ENCODE data around the gene FAM13A. TPM values are rescaled to one million over a fixed set of nuclear protein-coding genes. Genes with fewer than 3 reads are reported as not detected.

The FAM13A gene
- total and polyA plus RNA-seq, 9 of the 15 experiments (the other 6 are each of a cell fraction or from before 2014, with no cell fraction given): 11.3 to 23.3 (median 14.7) TPM

- Histone ChIP-seq H3K9me3 (replicated peaks; ENCODE audit: control insufficient read depth, insufficient read depth, low read depth, low read length) (no peaks in the 10 kb centered on the region), H4K20me1 (replicated peaks; ENCODE audit: control insufficient read depth, insufficient read depth, low read length) (no peaks in the 10 kb centered on the region), H3K79me2 (ENCODE audit: control insufficient read depth, insufficient read depth, low read length) (no peaks in the 10 kb centered on the region), H3K4me2 (ENCODE audit: insufficient read depth, low read length) (no peak overlapping the region), H3K4me3 (no peak overlapping the region), H3K27me3 (ENCODE audit: control insufficient read depth in 2 of 2, insufficient read depth in 2 of 2, low read length in 2 of 2) (no peaks in the 10 kb centered on the region), H3K9ac (ENCODE audit: insufficient read depth in 1 of 2, low read depth in 2 of 2, low read length in 2 of 2) (no peak overlapping the region), H2AFZ (ENCODE audit: low read depth, low read length) (no peak overlapping the region), H3K36me3 (ENCODE audit: control insufficient read depth, insufficient read depth, low read length) (peaks cover 5% of the 10 kb centered on the region; the same call in 1 of the 3 replicates), H3K4me1 (replicated peaks in 1 of 2; ENCODE audit: control insufficient read depth in 2 of 2, insufficient read depth in 2 of 2, low read length in 2 of 2) (no peaks in the 10 kb centered on the region), H3K9me1 (ENCODE audit: control insufficient read depth, insufficient read depth, low read length) (no peaks in the 10 kb centered on the region), H3K27ac (ENCODE audit: extremely low read depth, low read depth, low read length) (no peak overlapping the region)
- ChIA-PET POLR2A (no interaction called here), CTCF (ENCODE audit: low intra/inter-chr PET ratio) (no interaction called here)
- ATAC-seq: no peak
- DNase-seq (ENCODE audit: extremely low read depth in 1 of 4, low spot score in 3 of 4): no peak
- intact Hi-C loops (cut with micrococcal nuclease): no loop called here
- in situ Hi-C loops (cut with MboI): no loop called here
- BruUV-seq (replicated peaks): no TSS peak
- no peak for FAIRE-seq
- WGBS (ENCODE audit: insufficient coverage, low coverage, missing lambda C conversion rate): 14% methylated on average over 3 of the region's 3 CpGs
- TF ChIP-seq, protein P1, sequence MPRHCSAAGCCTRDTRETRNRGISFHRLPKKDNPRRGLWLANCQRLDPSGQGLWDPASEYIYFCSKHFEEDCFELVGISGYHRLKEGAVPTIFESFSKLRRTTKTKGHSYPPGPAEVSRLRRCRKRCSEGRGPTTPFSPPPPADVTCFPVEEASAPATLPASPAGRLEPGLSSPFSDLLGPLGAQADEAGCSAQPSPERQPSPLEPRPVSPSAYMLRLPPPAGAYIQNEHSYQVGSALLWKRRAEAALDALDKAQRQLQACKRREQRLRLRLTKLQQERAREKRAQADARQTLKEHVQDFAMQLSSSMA (CRISPR knock-in tag; IDR thresholded peaks at IDR 0.05): no peak
- TF ChIP-seq PHTF2 (CRISPR knock-in tag; IDR thresholded peaks at IDR 0.05) (no peak), E2F1 (CRISPR knock-in tag; IDR thresholded peaks at IDR 0.05) (no peak), FOXK1 (CRISPR knock-in tag; IDR thresholded peaks at IDR 0.05; ENCODE audit: borderline replicate concordance) (no peak), ZNF507 (tag; conservative IDR thresholded peaks at IDR 0.05) (no peak), MGA (IDR thresholded peaks at IDR 0.05) (no peak), PHB2 (IDR thresholded peaks at IDR 0.05; ENCODE audit: low read depth) (no peak), RFX5 (IDR thresholded peaks at IDR 0.05; ENCODE audit: low read depth, low read length) (no peak), NCOR1 (IDR thresholded peaks at IDR 0.05) (no peak)
Observed at GRCh38 chr4:88933414-88934160, 123.4 kb downstream of the FAM13A start.

Measured in K562 (cell line).